GM10248 (cell line): ENCODE data around the gene CGB7.

Experiments
- CTCF ChIA-PET: fragments of 300-600 bp; sonication (Branson Sonifier 250); formaldehyde crosslinking; extraction: SDS; loops from one replicate; lab custom pipeline; 2021; ENCODE audit warnings: antibody characterized with exemption; lab: Yijun Ruan, JAX
- POLR2A ChIA-PET: fragments of 350-650 bp; sonication (Branson Sonifier 250); formaldehyde crosslinking; extraction: SDS; loops from one replicate; lab custom pipeline; 2020; ENCODE audit warnings: antibody characterized with exemption; lab: Yijun Ruan, JAX
- DNase-seq: peaks from one replicate; pipeline ENCODE4 v3.0.0; 2012; ENCODE audit errors: extremely low spot score
- TF ChIP-seq, protein P1 (sequence below): IDR thresholded peaks from 2 replicates; pipeline ENCODE4 v1.5.1; 2012; ENCODE audit warnings: mild to moderate bottlenecking, low read depth; ENCODE audit errors: extremely low read depth, missing control alignments, control extremely low read depth

CGB7 gene

DNA sequence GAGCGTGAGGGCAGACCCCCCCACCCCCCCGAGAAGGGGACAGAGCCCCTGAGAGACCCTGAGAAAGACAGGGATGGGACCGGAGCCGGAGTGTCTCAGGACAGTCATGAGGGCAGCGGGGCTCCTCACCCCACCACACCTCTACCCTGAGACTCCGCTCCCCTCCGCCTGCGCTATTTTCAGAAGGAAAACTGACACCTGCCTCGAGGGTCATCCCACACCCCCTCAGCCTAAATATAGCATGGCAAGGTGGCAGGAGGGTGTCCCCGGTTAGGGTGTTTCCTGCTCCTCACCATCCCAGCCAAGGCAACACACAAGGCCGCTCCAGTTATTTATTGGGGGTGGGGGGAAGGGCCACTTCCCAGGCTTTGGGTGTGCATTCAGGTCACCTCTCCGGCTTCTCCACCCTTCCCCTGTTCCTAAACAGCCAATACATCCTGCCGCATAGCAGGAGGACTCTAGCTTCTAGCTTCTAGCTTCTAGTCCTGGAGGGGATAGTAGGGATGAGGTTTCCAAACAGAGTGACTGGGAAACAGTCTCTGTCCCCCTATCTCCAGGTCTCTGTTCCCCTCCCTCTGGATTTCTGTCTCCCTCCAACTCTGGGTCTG, 8.5 kb upstream of the CGB7 start:
- ChIA-PET POLR2A (no interaction called here), CTCF (interaction anchor here (1.2 kb wide), 1 partner anchor 8 kb away, joined by 3 read pairs; no protein-coding TSS in a partner anchor)
- TF ChIP-seq, protein P1, sequence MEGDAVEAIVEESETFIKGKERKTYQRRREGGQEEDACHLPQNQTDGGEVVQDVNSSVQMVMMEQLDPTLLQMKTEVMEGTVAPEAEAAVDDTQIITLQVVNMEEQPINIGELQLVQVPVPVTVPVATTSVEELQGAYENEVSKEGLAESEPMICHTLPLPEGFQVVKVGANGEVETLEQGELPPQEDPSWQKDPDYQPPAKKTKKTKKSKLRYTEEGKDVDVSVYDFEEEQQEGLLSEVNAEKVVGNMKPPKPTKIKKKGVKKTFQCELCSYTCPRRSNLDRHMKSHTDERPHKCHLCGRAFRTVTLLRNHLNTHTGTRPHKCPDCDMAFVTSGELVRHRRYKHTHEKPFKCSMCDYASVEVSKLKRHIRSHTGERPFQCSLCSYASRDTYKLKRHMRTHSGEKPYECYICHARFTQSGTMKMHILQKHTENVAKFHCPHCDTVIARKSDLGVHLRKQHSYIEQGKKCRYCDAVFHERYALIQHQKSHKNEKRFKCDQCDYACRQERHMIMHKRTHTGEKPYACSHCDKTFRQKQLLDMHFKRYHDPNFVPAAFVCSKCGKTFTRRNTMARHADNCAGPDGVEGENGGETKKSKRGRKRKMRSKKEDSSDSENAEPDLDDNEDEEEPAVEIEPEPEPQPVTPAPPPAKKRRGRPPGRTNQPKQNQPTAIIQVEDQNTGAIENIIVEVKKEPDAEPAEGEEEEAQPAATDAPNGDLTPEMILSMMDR, result no peak
- DNase-seq, result no peak

DNA sequence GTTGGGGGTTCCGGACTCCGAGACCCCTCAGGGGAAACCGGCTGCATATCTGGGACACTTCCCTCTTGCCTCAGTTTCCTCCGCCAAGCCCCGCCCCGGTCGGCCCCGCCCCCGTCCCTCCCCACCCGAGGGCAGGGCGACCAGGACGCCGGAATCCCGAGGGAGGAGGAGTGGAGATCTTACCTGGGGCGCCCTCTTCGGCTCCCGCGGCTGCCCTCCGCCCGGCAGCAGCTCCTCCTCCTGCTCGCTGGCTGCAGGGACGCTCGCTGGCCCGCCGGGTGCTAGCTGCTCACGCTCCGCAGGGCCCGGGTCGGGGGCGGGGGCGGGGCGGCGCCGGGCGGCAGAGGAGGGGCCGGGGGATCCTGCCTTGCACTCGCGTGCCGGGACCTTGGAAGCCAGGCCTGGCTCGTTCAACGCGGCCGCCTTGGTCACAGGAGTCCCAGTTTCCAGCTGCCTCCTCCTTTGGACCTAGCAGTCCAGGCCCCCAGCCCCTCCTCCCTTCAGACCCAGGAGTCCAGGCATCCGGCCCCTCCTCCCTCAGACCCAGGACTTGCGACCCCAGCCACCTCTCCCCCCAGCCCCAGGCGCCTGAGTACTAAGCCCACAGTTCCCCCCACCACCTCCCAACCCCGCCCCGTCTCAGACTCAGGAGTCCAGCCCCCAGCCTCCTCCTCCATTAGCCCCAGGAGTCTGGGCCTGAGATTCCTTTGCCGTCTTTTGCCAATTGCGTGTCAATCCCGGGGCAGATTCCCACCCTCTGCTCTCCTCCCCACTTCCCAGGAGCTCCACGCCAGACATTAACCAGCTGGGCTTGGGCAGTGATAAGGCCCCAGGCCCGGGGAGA, 7.4 kb upstream of the CGB7 start, which contains the start of gene NTF4:
TSS of gene NTF4 (minus strand) at position 51 of the 844 bp plus-strand sequence. CDS start 2,821 bp downstream, outside the sequence.
- TF ChIP-seq, protein P1, result no peak
- ChIA-PET POLR2A (no interaction called here), CTCF (interaction anchor here (1.2 kb wide), 1 partner anchor 9 kb away, joined by 3 read pairs; no protein-coding TSS in a partner anchor)
- no peak for DNase-seq

DNA sequence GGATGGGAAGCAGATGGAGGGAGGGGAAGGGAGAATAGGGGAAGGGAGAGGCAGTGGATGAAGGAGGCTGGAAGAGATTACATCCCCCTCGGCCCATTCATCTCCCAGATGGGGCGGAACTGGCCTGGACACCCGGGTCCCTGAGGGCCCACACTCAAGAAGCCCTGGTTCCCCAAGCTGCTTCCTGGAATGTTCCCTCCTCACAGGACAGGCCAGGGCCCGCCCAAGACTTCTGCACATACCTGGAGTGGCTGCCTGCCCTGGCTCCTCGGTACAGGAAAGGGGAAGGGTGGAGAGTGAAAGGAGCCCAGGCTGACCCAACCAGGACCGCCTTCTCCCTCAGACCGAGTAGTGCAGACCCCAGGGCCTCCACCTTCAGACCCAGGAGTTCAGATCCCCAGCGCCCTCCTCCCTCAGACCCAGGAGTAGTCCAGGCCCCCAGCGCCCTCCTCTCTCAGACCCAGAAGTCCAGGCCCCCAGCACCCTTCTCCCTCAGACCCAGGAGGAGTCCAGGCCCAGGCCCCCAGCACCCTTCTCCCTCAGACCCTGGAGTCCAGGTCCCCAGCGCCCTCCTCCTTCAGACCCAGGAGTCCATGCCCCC, 6.6 kb upstream of the CGB7 start:
- CTCF ChIA-PET, result no interaction called here

DNA sequence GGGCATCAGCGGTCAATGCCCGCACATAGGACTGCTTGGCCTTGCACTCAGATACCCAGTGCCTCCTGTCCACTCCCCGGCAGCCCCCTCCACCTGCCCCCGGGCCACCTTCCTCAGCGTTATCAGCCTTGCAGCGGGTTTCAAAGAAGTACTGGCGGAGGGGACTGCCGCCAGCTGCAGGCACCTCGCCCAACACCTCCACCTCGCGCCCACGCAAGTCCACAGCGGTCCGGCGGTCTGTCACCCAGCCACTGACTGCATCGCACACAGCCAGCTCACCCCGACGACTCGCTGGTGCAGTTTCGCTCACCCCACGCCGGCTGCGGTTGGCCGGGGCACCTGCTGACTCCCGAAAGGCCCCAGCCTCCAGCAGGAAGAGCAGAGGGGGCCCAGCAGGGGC, 3.9 kb upstream of the CGB7 start:
- peak; percentile 50 for DNase-seq
- TF ChIP-seq, protein P1, result no peak
- POLR2A ChIA-PET, result no interaction called here
- CTCF ChIA-PET, result interaction anchor here (1.0 to 2.8 kb wide), 5 partner anchors 9 to 85 kb away, joined by 3 to 13 read pairs (median 7); partner anchors contain the start of gene KCNA7

More for the DNA sequence above, 6.6 kb upstream of the CGB7 start:
- TF ChIP-seq, protein P1, result no peak
- DNase-seq, result no peak
- POLR2A ChIA-PET, result no interaction called here

DNA sequence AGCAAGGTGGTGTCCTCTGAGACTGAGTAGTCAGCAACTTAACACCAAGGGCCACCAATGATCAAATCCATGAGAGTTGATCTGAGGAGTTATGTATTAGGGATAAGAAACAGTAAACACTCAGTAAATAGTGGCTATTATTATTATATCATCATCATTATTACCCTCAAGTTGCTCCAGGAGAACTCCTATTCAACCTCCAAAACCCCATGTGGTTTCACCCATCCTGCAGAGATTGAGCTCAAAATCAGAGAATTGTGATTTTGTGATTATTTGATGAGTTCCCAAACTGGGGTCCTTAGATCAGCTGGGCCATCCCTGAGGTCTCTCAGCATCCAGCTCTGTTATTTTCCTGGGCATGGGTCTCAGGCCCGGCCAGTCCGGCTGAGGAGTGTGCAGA, 3.5 kb upstream of the CGB7 start:
- CTCF ChIA-PET, result interaction anchor here (1.0 to 2.8 kb wide), 6 partner anchors 9 to 85 kb away, joined by 3 to 13 read pairs (median 6); partner anchors contain the start of gene KCNA7
- POLR2A ChIA-PET, result no interaction called here
- TF ChIP-seq, protein P1, result no peak
- DNase-seq, result no peak

DNA sequence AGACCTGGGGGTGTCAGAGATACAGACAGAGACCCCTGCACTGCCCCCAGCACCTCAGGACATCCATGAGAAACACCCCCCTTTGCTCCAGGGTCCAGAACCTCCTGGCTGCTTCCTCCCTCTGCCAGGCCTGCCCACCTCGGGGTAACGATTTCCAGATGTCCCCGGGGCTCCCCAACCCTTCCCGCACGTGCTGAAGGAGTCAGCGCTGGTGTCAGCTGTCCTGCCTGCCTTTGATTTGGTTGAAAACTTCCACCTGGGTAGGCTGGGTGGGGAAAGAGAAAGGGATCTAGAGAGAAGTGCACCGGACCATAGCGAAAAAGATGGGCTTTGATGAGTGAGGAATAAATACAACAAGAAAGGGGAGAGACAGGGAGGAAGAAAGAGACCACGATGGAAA, 1.5 kb upstream of the CGB7 start:
- ChIA-PET CTCF (interaction anchor here (0.9 to 2.8 kb wide), 4 partner anchors 11 to 140 kb away, joined by 3 to 13 read pairs (median 4); no protein-coding TSS in a partner anchor), POLR2A (no interaction called here)
- DNase-seq, result no peak
- TF ChIP-seq, protein P1, result no peak
